ENCODE measurements around the gene MYMX. TPM values are rescaled to one million over a fixed set of nuclear protein-coding genes. Genes with fewer than 3 reads are reported as not detected.

The MYMX gene
- total RNA-seq, 1 experiment from 2014 or later = not detected

DNA sequence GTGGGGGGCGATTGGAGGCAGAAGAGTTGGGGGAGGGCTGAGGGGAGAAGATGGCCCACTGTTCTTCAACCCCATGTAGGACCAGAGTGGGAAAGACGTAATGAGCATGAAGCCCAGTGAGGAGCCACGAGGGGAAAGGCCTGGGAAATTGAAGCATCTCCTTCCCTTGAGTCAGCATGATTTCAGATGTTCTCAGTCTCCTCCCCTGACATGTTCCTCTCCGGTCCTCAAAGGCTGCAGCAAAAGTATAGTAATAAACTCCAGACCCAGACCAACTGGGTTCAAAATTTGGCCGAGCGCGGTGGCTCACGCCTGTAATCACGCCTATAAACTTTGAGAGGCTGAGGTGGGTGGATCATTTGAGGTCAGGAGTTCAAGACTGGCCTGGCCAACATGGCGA lies 50.5 kb downstream of the MYMX start:
- Histone ChIP-seq H3K4me2 (ENCODE audit: low read length) (no peak overlapping the region), H3K9me2 (ENCODE audit: insufficient read depth) (no peaks in the 10 kb centered on the region), H3K79me2 (ENCODE audit: insufficient read depth, low read length) (peaks cover 25% of the 10 kb centered on the region; the same call in 1 of the 2 replicates), H3K27ac (ENCODE audit: low read depth, low read length) (no peak overlapping the region), H3K27me3 (ENCODE audit: insufficient read depth, low read length) (no peaks in the 10 kb centered on the region), H3K9me3 (ENCODE audit: control insufficient read depth in 1 of 2, insufficient read depth in 1 of 2, low read depth in 1 of 2, low read length in 2 of 2) (no peaks in the 10 kb centered on the region), H2AFZ (ENCODE audit: low read depth, low read length, poor library complexity, severe bottlenecking) (no peak overlapping the region), H3K36me3 (ENCODE audit: control insufficient read depth in 1 of 2, insufficient read depth in 2 of 2, low read length in 2 of 2) (no peaks in the 10 kb centered on the region), H4K20me1 (ENCODE audit: insufficient read depth) (no peaks in the 10 kb centered on the region), H3K9ac (ENCODE audit: low read length) (no peak overlapping the region), H3K4me3 (replicated peaks in 1 of 2; ENCODE audit: low read depth in 1 of 2, low read length in 2 of 2) (no peak overlapping the region), H3K4me1 (ENCODE audit: control insufficient read depth in 1 of 2, insufficient read depth in 2 of 2, low read length in 2 of 2) (peaks cover 7 to 26% of the 10 kb centered on the region in 2 experiments)
- intact Hi-C loops (cut with micrococcal nuclease) = loop anchor here (5.0 kb wide), 1 partner anchor 190 kb away; no protein-coding TSS in a partner anchor
- DNase-seq (ENCODE audit: low read depth, low spot score) = no peak
- no peak for ATAC-seq
- no TSS peak for BruUV-seq (replicated peaks)
- ChIA-PET POLR2A (interaction anchor here (1.2 kb wide), 1 partner anchor 11 kb away, joined by 3 read pairs; the partner anchor contains the start of gene SLC35B2), CTCF (interaction anchor here (1.2 to 2.9 kb wide), 4 partner anchors 10 to 72 kb away, joined by 3 to 36 read pairs (median 6); no protein-coding TSS in a partner anchor), RAD21 (ENCODE audit: low non-redundant PET in 1 of 2, low total read pairs in 2 of 2, uncharacterized antibody in 2 of 2, unreplicated experiment in 2 of 2) (no interaction called here)
- TF ChIP-seq, protein P1, sequence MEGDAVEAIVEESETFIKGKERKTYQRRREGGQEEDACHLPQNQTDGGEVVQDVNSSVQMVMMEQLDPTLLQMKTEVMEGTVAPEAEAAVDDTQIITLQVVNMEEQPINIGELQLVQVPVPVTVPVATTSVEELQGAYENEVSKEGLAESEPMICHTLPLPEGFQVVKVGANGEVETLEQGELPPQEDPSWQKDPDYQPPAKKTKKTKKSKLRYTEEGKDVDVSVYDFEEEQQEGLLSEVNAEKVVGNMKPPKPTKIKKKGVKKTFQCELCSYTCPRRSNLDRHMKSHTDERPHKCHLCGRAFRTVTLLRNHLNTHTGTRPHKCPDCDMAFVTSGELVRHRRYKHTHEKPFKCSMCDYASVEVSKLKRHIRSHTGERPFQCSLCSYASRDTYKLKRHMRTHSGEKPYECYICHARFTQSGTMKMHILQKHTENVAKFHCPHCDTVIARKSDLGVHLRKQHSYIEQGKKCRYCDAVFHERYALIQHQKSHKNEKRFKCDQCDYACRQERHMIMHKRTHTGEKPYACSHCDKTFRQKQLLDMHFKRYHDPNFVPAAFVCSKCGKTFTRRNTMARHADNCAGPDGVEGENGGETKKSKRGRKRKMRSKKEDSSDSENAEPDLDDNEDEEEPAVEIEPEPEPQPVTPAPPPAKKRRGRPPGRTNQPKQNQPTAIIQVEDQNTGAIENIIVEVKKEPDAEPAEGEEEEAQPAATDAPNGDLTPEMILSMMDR (IDR thresholded peaks at IDR 0.05 in 2 of 3, conservative IDR thresholded peaks at IDR 0.05 in 1 of 3; ENCODE audit: borderline replicate concordance in 1 of 3, insufficient read depth in 1 of 3, low read depth in 2 of 3, low read length in 2 of 3) = no peak
- TF ChIP-seq TCF7L2 (IDR thresholded peaks at IDR 0.05; ENCODE audit: borderline replicate concordance, extremely low read depth, insufficient read depth, insufficient read length) = no peak
- TF ChIP-seq, protein P2, sequence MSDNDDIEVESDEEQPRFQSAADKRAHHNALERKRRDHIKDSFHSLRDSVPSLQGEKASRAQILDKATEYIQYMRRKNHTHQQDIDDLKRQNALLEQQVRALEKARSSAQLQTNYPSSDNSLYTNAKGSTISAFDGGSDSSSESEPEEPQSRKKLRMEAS (IDR thresholded peaks at IDR 0.05) = no peak
- TF ChIP-seq ZNF274 (IDR thresholded peaks at IDR 0.05; ENCODE audit: low read depth, low read length) = no peak
- TF ChIP-seq, protein P3, sequence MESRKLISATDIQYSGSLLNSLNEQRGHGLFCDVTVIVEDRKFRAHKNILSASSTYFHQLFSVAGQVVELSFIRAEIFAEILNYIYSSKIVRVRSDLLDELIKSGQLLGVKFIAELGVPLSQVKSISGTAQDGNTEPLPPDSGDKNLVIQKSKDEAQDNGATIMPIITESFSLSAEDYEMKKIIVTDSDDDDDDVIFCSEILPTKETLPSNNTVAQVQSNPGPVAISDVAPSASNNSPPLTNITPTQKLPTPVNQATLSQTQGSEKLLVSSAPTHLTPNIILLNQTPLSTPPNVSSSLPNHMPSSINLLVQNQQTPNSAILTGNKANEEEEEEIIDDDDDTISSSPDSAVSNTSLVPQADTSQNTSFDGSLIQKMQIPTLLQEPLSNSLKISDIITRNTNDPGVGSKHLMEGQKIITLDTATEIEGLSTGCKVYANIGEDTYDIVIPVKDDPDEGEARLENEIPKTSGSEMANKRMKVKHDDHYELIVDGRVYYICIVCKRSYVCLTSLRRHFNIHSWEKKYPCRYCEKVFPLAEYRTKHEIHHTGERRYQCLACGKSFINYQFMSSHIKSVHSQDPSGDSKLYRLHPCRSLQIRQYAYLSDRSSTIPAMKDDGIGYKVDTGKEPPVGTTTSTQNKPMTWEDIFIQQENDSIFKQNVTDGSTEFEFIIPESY (IDR thresholded peaks at IDR 0.05; ENCODE audit: extremely low read depth, insufficient replicate concordance, low read length) = no peak
- TF ChIP-seq JUND (IDR thresholded peaks at IDR 0.05) = no peak
- no peak for TF ChIP-seq POLR2AphosphoS5 (IDR thresholded peaks at IDR 0.05; ENCODE audit: low read depth, low read length)
- TF ChIP-seq ELF1 (IDR thresholded peaks at IDR 0.05; ENCODE audit: borderline replicate concordance, low read depth) = no peak

MicroRNA genes within 50 kb of the gene (microRNA counts, 767-probe panel; counts per million panel counts)
- microRNA hsa-miR-4647 = not detected

Other genes starting within 250 kb of the MYMX start
- 69.6 TPM for gene MRPL14, start 89.5 kb upstream of the MYMX start, total RNA-seq (2021; ENCODE audit: unreplicated experiment)
- gene TMEM63B, start 89.4 kb upstream of the MYMX start, total RNA-seq (2021; ENCODE audit: unreplicated experiment) = 58.2 TPM
- not detected for gene CAPN11, start 58.1 kb upstream of the MYMX start, total RNA-seq (2021; ENCODE audit: unreplicated experiment)
- 67.6 TPM for gene SLC29A1, start 6.7 kb downstream of the MYMX start, total RNA-seq (2021; ENCODE audit: unreplicated experiment)
- 2,554 TPM for gene HSP90AB1, start 30.2 kb downstream of the MYMX start, total RNA-seq (2021; ENCODE audit: unreplicated experiment)
- gene SLC35B2, start 40.6 kb downstream of the MYMX start, total RNA-seq (2021; ENCODE audit: unreplicated experiment) = 50.5 TPM
- 7.6 TPM for gene NFKBIE, start 48.6 kb downstream of the MYMX start, total RNA-seq (2021; ENCODE audit: unreplicated experiment)
- not detected for gene TMEM151B, start 53.5 kb downstream of the MYMX start, total RNA-seq (2021; ENCODE audit: unreplicated experiment)
- gene AARS2, start 96.4 kb downstream of the MYMX start, total RNA-seq (2021; ENCODE audit: unreplicated experiment) = 14.9 TPM
- not detected for gene SPATS1, start 125.7 kb downstream of the MYMX start, total RNA-seq (2021; ENCODE audit: unreplicated experiment)
- 24.6 TPM for gene CDC5L, start 170.8 kb downstream of the MYMX start, total RNA-seq (2021; ENCODE audit: unreplicated experiment)